Activated B cell treated with CpG ODN at 0.5 μM for 24 hours (primary cell): ENCODE results near the gene MLLT1. TPM values are rescaled to one million over a fixed set of nuclear protein-coding genes. Genes with fewer than 3 reads are reported as not detected.

Experiments used
- ATAC-seq: fragments of 200-7000 bp; cut with Tn5 transposase; one replicate; pipeline ENCODE4 v1.10.0; 2021; ENCODE audit warnings: low read depth, mild to moderate bottlenecking, moderate library complexity
- CTCF ChIA-PET: fragments of 350-600 bp; sonication (Branson Sonifier 250); formaldehyde crosslinking; loops from one replicate; lab custom pipeline; 2021; ENCODE audit warnings: antibody characterized with exemption; lab: Charles Lee
- POLR2A ChIA-PET: fragments of 350-600 bp; sonication (Branson Sonifier 250); formaldehyde crosslinking; loops from one replicate; lab custom pipeline; 2021; ENCODE audit warnings: antibody characterized with exemption; lab: Charles Lee
- DNase-seq: peaks from one replicate; pipeline ENCODE4 v3.0.0; 2022
- H3K27ac Mint-ChIP-seq: one replicate; pipeline ENCODE4 v1.8.0; 2020; ENCODE audit warnings: mixed read lengths
- H3K27me3 Mint-ChIP-seq: one replicate; pipeline ENCODE4 v1.8.0; 2021; ENCODE audit warnings: mixed read lengths
- H3K36me3 Mint-ChIP-seq: one replicate; pipeline ENCODE4 v1.8.0; 2021; ENCODE audit warnings: low read depth, mixed read lengths
- H3K4me1 Mint-ChIP-seq: one replicate; pipeline ENCODE4 v1.8.0; 2021; ENCODE audit warnings: mixed read lengths
- H3K4me3 Mint-ChIP-seq: one replicate; pipeline ENCODE4 v1.8.0; 2020; ENCODE audit warnings: mild to moderate bottlenecking, mixed read lengths
- H3K9me3 Mint-ChIP-seq: one replicate; pipeline ENCODE4 v1.8.0; 2020; ENCODE audit warnings: mixed read lengths
- CTCF ChIP-seq: fragments of 200-600 bp; IDR thresholded peaks from one replicate; pipeline ENCODE4 v1.8.0; 2022; ENCODE audit warnings: antibody characterized with exemption, mild to moderate bottlenecking
- intact Hi-C: fragments of 100-400 bp; cut with micrococcal nuclease; formaldehyde crosslinking; loops from one replicate; pipeline ENCODE4 v1.15.1; 2024
- total RNA-seq: library from RNA; stranded (reverse); gene quantifications from 2 replicates; pipeline ENCODE4 v1.2.3, GENCODE V29; 2022

MLLT1 gene
- total RNA-seq, 1 donor from 2014 or later = 41.3 TPM

GRCh38 chr19:6263735-6264444 is 15.9 kb downstream of the MLLT1 start:
- Mint-ChIP-seq H3K36me3 (peaks cover 80% of the 10 kb centered on the region), H3K9me3 (no peaks in the 10 kb centered on the region), H3K4me1 (no peaks in the 10 kb centered on the region), H3K4me3 (no peak overlapping the region), H3K27ac (no peak overlapping the region), H3K27me3 (no peaks in the 10 kb centered on the region)
- POLR2A ChIA-PET = interaction anchor here (0.6 kb wide), 1 partner anchor 601 kb away, joined by 3 read pairs; no protein-coding TSS in a partner anchor
- DNase-seq = no peak
- no peak for TF ChIP-seq CTCF
- intact Hi-C loops = no loop called here
- ATAC-seq = no peak
- CTCF ChIA-PET = no interaction called here

- Mint-ChIP-seq H3K4me1 (peaks cover 4% of the 10 kb centered on the region), H3K9me3 (no peaks in the 10 kb centered on the region), H3K4me3 (no peak overlapping the region), H3K27me3 (no peaks in the 10 kb centered on the region), H3K36me3 (peaks cover 80% of the 10 kb centered on the region), H3K27ac (no peak overlapping the region)
- ChIA-PET POLR2A (no interaction called here), CTCF (no interaction called here)
- intact Hi-C loops = no loop called here
- TF ChIP-seq CTCF = no peak
- no peak for ATAC-seq
- DNase-seq = no peak
Observed at GRCh38 chr19:6263306-6263705, 16.5 kb downstream of the MLLT1 start.

GRCh38 chr19:6262519-6262918 is 17.3 kb downstream of the MLLT1 start:
- Mint-ChIP-seq H3K4me1 (peaks cover 11% of the 10 kb centered on the region), H3K27ac (no peak overlapping the region), H3K36me3 (peaks cover 80% of the 10 kb centered on the region), H3K9me3 (no peaks in the 10 kb centered on the region), H3K27me3 (no peaks in the 10 kb centered on the region), H3K4me3 (no peak overlapping the region)
- TF ChIP-seq CTCF = no peak
- intact Hi-C loops = no loop called here
- POLR2A ChIA-PET = no interaction called here
- ATAC-seq (no peak), DNase-seq (no peak)
- CTCF ChIA-PET = no interaction called here

GRCh38 chr19:6261883-6262282 is 17.9 kb downstream of the MLLT1 start:
- ATAC-seq (no peak), DNase-seq (no peak)
- H3K4me3 Mint-ChIP-seq = no peak overlapping the region
- TF ChIP-seq CTCF = no peak
- H3K9me3 Mint-ChIP-seq = no peaks in the 10 kb centered on the region
- H3K27me3 Mint-ChIP-seq = no peaks in the 10 kb centered on the region
- ChIA-PET CTCF (interaction anchor here (1.0 kb wide), 1 partner anchor 9 kb away, joined by 3 read pairs; no protein-coding TSS in a partner anchor), POLR2A (no interaction called here)
- H3K36me3 Mint-ChIP-seq = peaks cover 78% of the 10 kb centered on the region
- no peak overlapping the region for H3K27ac Mint-ChIP-seq
- intact Hi-C loops = no loop called here
- peaks cover 18% of the 10 kb centered on the region for H3K4me1 Mint-ChIP-seq

GRCh38 chr19:6260912-6261650 is 18.7 kb downstream of the MLLT1 start:
- Mint-ChIP-seq H3K4me1 (peaks cover 20% of the 10 kb centered on the region), H3K27me3 (no peaks in the 10 kb centered on the region), H3K9me3 (no peaks in the 10 kb centered on the region), H3K27ac (no peak overlapping the region), H3K4me3 (no peak overlapping the region), H3K36me3 (peaks cover 77% of the 10 kb centered on the region)
- DNase-seq = no peak
- ChIA-PET POLR2A (no interaction called here), CTCF (interaction anchor here (1.0 kb wide), 1 partner anchor 9 kb away, joined by 3 read pairs; no protein-coding TSS in a partner anchor)
- TF ChIP-seq CTCF = no peak
- peak; percentile 23 for ATAC-seq
- intact Hi-C loops = no loop called here
